Measurements from ENCODE around the gene VGLL3. TPM values are rescaled to one million over a fixed set of nuclear protein-coding genes. Genes with fewer than 3 reads are reported as not detected.

Gene VGLL3
- total RNA-seq, 1 experiment from 2014 or later: 12.2 TPM

- intact Hi-C loops (cut with micrococcal nuclease): no loop called here
- H3K4me3 Mint-ChIP-seq (ENCODE audit: unreplicated experiment): no peak overlapping the region
- no TSS peak for BruUV-seq (replicated peaks)
- POLR2A ChIA-PET: no interaction called here
- H3K9me3 Mint-ChIP-seq (ENCODE audit: unreplicated experiment): no peaks in the 10 kb centered on the region
- DNase-seq (ENCODE audit: unreplicated experiment): no peak
- no peaks in the 10 kb centered on the region for H3K36me3 Mint-ChIP-seq (ENCODE audit: insufficient read depth, unreplicated experiment)
- CTCF ChIA-PET: no interaction called here
- no peaks in the 10 kb centered on the region for H3K27me3 Mint-ChIP-seq (ENCODE audit: insufficient read depth, unreplicated experiment)
- peaks cover 8% of the 10 kb centered on the region for H3K4me1 Mint-ChIP-seq (ENCODE audit: insufficient read depth, unreplicated experiment)
- no peak overlapping the region for H3K27ac Mint-ChIP-seq (ENCODE audit: low read depth, unreplicated experiment)
- no peak for TF ChIP-seq CTCF (IDR thresholded peaks at IDR 0.05; ENCODE audit: unreplicated experiment)
Observed at GRCh38 chr3:87000940-87001339, 10.0 kb upstream of the VGLL3 start.

GRCh38 chr3:86998569-86998968 lies 7.6 kb upstream of the VGLL3 start:
- H3K4me1 Mint-ChIP-seq (ENCODE audit: insufficient read depth, unreplicated experiment): peaks cover 20% of the 10 kb centered on the region
- no peak overlapping the region for H3K27ac Mint-ChIP-seq (ENCODE audit: low read depth, unreplicated experiment)
- no peak for TF ChIP-seq CTCF (IDR thresholded peaks at IDR 0.05; ENCODE audit: unreplicated experiment)
- H3K4me3 Mint-ChIP-seq (ENCODE audit: unreplicated experiment): no peak overlapping the region
- ChIA-PET CTCF (interaction anchor here (0.6 to 0.8 kb wide), 2 partner anchors 84 to 168 kb away, joined by 3 read pairs; no protein-coding TSS in a partner anchor), POLR2A (no interaction called here)
- H3K27me3 Mint-ChIP-seq (ENCODE audit: insufficient read depth, unreplicated experiment): no peaks in the 10 kb centered on the region
- intact Hi-C loops (cut with micrococcal nuclease): loop anchor here (10.0 kb wide), 1 partner anchor 226 kb away; the partner anchor contains the start of gene CHMP2B
- no peak for DNase-seq (ENCODE audit: unreplicated experiment)
- no TSS peak for BruUV-seq (replicated peaks)
- H3K36me3 Mint-ChIP-seq (ENCODE audit: insufficient read depth, unreplicated experiment): no peaks in the 10 kb centered on the region
- no peaks in the 10 kb centered on the region for H3K9me3 Mint-ChIP-seq (ENCODE audit: unreplicated experiment)

DNA sequence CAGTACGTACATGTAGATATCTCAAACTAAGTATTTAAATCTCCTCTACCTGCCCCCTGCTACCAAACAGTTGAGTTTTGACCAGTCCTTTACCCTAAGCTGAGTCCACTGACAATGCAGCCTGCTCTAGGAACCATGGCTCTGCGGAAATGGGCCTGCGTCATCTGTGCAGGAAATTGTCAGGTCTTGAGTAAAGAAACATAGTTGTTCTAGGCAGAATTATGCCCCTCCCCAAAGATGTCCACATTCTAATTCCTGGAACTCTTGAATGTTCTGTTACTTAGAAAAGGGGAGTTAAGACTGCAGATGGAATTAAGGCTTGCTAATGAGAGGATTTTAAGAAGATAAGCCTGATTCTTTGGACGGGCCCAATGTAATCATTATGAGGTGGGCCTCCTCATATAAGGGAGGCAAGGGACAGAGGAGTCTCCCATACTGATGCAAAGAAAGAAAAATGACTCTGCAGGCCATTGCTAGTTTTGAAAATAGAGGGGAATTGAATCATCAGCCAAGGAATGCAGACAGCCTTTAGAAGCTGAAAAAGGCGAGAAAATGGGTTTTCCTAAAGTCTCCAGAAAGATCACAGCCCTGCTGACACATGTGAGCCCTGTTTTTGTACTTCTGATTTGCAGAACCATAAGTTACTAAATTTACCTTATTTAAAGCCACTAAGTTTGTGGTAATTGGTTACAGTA lies 5.5 kb upstream of the VGLL3 start:
- H3K27me3 Mint-ChIP-seq (ENCODE audit: insufficient read depth, unreplicated experiment): no peaks in the 10 kb centered on the region
- CTCF ChIA-PET: interaction anchor here (0.6 to 1.3 kb wide), 5 partner anchors 11 to 222 kb away, joined by 3 to 4 read pairs (median 3); no protein-coding TSS in a partner anchor
- no TSS peak for BruUV-seq (replicated peaks)
- TF ChIP-seq CTCF (IDR thresholded peaks at IDR 0.05; ENCODE audit: unreplicated experiment): no peak
- no peak overlapping the region for H3K4me3 Mint-ChIP-seq (ENCODE audit: unreplicated experiment)
- no peaks in the 10 kb centered on the region for H3K9me3 Mint-ChIP-seq (ENCODE audit: unreplicated experiment)
- no peak for DNase-seq (ENCODE audit: unreplicated experiment)
- H3K4me1 Mint-ChIP-seq (ENCODE audit: insufficient read depth, unreplicated experiment): peaks cover 24% of the 10 kb centered on the region
- H3K27ac Mint-ChIP-seq (ENCODE audit: low read depth, unreplicated experiment): peak overlapping the region; percentile 28
- H3K36me3 Mint-ChIP-seq (ENCODE audit: insufficient read depth, unreplicated experiment): no peaks in the 10 kb centered on the region
- intact Hi-C loops (cut with micrococcal nuclease): loop anchor here (10.0 kb wide), 1 partner anchor 228 kb away; the partner anchor contains the start of gene CHMP2B
- POLR2A ChIA-PET: interaction anchor here (0.6 to 1.2 kb wide), 3 partner anchors 36 to 105 kb away, joined by 3 to 4 read pairs (median 3); no protein-coding TSS in a partner anchor

DNA sequence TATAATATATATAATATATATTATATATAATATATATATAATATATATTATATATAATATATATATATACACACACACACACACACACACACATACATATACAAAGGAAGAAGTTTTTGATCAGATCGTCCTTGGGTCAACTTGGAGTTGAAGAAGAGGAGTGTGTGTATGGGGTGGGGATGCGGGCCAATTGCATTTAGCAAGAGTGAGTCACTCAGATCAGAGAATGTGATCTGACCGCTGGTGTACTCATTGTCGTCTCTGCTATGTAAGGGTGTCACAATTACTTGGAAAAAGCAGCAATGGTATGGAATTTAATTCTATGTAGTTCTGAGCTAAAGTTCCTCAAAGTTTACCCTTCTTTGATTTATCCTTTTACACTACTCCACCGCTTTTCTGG lies 4.6 kb upstream of the VGLL3 start:
- Mint-ChIP-seq H3K4me3 (ENCODE audit: unreplicated experiment) (no peak overlapping the region), H3K27ac (ENCODE audit: low read depth, unreplicated experiment) (peak overlapping the region; percentile 28), H3K4me1 (ENCODE audit: insufficient read depth, unreplicated experiment) (peaks cover 24% of the 10 kb centered on the region), H3K9me3 (ENCODE audit: unreplicated experiment) (no peaks in the 10 kb centered on the region), H3K27me3 (ENCODE audit: insufficient read depth, unreplicated experiment) (no peaks in the 10 kb centered on the region), H3K36me3 (ENCODE audit: insufficient read depth, unreplicated experiment) (no peaks in the 10 kb centered on the region)
- TF ChIP-seq CTCF (IDR thresholded peaks at IDR 0.05; ENCODE audit: unreplicated experiment): no peak
- BruUV-seq (replicated peaks): no TSS peak
- POLR2A ChIA-PET: interaction anchor here (0.6 to 1.2 kb wide), 5 partner anchors 35 to 285 kb away, joined by 3 to 4 read pairs (median 3); no protein-coding TSS in a partner anchor
- intact Hi-C loops (cut with micrococcal nuclease): loop anchor here (10.0 kb wide), 1 partner anchor 229 kb away; the partner anchor contains the start of gene CHMP2B
- CTCF ChIA-PET: interaction anchor here (0.8 to 1.3 kb wide), 4 partner anchors 12 to 221 kb away, joined by 3 read pairs; no protein-coding TSS in a partner anchor
- DNase-seq (ENCODE audit: unreplicated experiment): peak; percentile 90
